Upper lobe of left lung (tissue), 4 donors: Measurements from ENCODE around the gene CEACAM7.

Source experiments
- CTCF ChIP-seq, 6 experiments: fragments of 450-650 bp in 4 of 6; fragments of 200-600 bp in 2 of 6; sonication (generic) in 2 of 6; IDR thresholded peaks; one replicate each; pipeline ENCODE4 v1.5.1; 2016 to 2019; ENCODE audit warnings: antibody characterized with exemption in 6 of 6
- EP300 ChIP-seq, 4 donors: sonication (generic); formaldehyde crosslinking; IDR thresholded peaks; one replicate each; pipeline ENCODE4 v1.5.1; 2017; ENCODE audit warnings: antibody characterized with exemption in 4 of 4, control low read depth in 2 of 4
- POLR2A ChIP-seq, 4 donors: fragments of 450-650 bp; IDR thresholded peaks; one replicate each; pipeline ENCODE4 v1.5.1; 2016 to 2017; ENCODE audit warnings: antibody characterized with exemption in 4 of 4, mild to moderate bottlenecking in 2 of 4
- POLR2AphosphoS5 ChIP-seq, 2 donors: sonication (generic); formaldehyde crosslinking; IDR thresholded peaks; one replicate each; pipeline ENCODE4 v1.5.1; 2017; ENCODE audit warnings: antibody characterized with exemption in 2 of 2

- no peak for TF ChIP-seq POLR2A (IDR thresholded peaks at IDR 0.05)
- TF ChIP-seq CTCF (IDR thresholded peaks at IDR 0.05) = no peak
- TF ChIP-seq EP300 (IDR thresholded peaks at IDR 0.05) = no peak
- no peak for TF ChIP-seq POLR2AphosphoS5 (IDR thresholded peaks at IDR 0.05)
Measured at GRCh38 chr19:41703602-41704293, 15.7 kb upstream of the CEACAM7 start.
